Stimulated activated CD4-positive, alpha-beta T cell treated with anti-CD3 and anti-CD28 coated beads, TNF-alpha, amount 100 ng/mL, for 24 hours (primary cell): ENCODE results near the gene AK5.
"Not testable (repeated sequence)": the region's sequence is repeated elsewhere in the genome, so short reads cannot be mapped to it uniquely, and the experiment has no call there.

Source experiments
- DNase-seq, 3 experiments: peaks; one replicate each; pipeline ENCODE4 v3.0.0-alpha.2; 2020; ENCODE audit warnings: low read depth in 3 of 3

AK5 gene

DNA sequence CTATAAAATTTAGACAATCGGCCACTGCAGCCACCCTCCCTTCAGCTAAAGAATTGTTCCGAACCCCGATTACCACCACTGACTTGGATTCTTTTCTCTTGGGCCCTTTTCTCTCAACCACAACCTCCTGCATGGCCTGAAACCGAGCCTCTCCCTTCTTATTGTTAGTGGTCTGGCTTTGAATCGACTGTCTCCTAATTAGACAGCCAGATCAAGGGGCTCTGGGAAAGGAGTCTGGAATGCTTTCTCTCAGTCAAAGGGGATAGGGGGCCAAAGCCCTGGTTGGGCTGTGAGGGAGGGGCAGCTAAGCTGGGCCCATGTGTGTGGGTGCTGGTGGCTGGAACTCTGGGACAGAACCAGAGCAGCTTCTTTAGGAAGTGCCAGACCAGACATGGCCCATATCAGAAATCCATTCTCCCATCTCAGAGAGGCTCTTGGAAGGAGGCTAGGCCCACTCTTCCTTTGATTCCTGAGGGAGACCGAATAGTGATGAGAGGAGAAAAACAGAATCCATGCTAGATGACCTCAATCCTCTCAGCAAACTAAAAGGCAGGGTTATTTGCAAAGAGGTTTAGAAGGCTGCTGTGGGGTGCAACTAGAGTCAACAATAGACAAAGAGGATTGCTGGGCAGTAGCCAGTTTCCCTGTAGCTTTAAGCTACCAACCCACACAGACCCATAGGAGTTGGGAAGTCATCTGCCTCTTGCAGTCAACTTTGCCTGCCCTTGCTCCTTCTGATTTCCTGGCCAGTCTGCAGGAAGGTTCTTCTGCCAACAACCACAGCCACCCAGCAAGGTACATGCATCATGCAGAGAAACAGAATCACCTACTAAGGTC, 117.6 kb downstream of the AK5 start:
- no peak for DNase-seq

DNA sequence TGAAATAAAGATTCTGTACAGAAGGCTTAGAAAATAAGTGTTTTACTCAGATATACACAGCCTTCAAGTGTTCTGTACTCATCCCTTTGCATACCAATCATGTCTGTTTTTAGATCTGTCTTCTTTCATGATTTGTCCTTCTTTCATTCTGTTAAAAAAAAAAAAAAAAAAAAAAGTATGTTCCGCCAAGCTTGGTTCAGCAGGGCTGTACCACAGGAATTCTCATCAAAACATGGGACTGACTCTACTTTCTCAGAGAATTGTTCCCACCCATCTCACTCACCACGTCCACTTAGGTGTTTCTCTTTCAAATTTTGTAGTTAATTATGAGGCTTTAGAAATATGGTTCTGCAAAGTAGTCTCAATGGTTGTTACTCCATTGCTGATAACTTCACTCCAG, 119.0 kb downstream of the AK5 start:
- no peak for DNase-seq

DNA sequence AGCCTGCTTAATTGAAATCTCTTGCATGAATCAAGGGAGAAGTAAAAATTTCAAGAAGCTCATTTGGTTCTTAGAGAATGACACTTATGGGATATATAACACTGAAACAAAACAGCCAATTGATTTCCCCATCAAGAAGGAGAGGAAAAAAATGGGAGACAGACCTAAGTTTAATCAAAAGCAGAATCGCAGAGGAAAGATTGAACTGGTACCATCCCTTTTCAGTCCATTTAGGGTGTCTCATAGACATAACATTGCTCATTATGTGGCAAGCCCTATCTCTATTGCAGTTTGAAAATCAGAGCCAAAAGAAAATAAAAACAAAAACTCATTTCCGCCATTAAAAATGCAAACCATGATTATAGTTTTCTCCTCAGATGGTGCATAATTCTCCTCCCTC, 119.6 kb downstream of the AK5 start:
- DNase-seq, result no peak

DNA sequence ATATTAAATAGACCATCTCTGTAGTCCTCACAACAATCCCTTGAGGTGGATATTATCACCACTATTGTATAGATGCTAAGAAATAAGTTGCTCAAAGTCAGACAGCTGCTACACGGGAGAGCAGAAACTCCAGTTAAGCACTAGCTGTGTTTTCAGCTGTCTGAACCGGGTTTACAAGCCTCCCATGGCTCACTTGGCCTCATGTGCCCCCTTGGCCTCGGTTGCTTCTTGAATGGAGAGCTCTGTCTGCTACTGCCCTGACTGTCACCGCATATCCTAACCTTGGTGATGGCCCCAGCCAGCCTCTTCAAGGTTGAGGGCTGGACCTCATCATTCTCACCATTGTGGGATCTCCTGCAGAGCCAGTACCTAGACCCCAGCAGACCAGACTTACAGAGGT, 123.4 kb downstream of the AK5 start:
- no peak for DNase-seq

DNA sequence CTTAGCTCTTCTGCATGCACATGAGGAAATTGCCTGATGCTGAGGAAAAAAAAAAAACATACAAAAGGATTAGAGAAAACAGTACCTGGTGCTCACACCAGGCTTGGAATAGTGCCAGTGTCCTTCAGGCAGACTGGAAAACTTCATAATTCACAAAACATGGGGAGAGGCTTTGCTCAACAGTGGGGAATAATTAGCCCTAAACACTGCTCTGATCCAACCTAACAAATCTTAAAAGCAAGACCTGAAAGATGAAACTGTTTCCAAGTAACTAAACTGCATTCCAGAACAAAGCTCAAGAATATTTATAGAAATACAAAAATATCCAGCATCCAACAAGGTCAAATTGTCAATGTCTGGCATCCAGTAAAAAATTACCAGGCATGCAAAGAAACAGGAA, 124.8 kb downstream of the AK5 start:
- DNase-seq, result no peak

DNA sequence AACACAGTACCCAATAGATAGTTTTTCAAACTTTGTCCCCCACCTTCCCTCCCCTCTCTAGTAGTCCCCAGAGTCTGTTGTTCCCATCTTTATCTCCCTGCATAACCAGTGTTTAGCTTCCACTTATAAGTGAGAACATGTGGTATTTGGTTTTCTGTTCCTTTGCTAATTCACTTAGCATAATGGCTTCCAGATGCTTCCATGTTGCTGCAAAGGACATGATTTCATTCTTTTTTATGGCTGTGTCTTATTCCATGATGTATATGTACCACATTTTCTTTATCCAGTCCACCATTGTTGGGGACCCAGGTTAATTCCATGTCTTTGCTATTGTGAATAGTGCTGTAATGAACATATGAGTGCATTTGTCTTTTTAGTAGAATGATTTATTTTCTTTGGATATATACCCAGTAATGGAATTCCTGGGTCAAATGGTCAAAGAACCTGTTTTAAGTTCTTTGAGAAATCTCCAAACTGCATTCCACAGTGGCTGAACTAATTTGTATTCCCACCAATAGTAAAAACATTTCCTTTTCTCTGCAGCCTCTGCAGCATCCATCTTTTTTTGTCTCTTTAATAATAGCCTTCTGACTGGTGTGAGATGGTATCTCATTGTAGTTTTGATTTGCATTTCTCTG, 126.0 kb downstream of the AK5 start:
- DNase-seq, result no peak

DNA sequence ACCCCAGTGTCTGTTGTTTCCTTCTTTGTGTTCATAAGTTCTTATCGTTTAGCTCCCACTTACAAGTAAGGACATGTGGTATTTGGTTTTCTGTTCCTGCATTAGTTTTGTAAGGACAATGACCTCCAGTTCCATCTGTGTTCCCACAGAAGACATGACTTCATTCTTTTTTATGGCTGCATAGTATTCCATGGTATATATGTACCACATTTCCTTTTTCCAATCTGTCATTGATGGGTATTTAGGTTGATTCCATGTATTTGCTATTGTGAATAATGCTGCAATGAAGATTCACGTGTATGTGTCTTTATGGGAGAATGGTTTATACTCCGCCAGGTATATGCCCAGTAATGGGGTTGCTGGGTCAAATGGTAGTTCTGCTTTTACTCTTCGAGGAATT, 127.1 kb downstream of the AK5 start:
- DNase-seq, result not testable (repeated sequence)

DNA sequence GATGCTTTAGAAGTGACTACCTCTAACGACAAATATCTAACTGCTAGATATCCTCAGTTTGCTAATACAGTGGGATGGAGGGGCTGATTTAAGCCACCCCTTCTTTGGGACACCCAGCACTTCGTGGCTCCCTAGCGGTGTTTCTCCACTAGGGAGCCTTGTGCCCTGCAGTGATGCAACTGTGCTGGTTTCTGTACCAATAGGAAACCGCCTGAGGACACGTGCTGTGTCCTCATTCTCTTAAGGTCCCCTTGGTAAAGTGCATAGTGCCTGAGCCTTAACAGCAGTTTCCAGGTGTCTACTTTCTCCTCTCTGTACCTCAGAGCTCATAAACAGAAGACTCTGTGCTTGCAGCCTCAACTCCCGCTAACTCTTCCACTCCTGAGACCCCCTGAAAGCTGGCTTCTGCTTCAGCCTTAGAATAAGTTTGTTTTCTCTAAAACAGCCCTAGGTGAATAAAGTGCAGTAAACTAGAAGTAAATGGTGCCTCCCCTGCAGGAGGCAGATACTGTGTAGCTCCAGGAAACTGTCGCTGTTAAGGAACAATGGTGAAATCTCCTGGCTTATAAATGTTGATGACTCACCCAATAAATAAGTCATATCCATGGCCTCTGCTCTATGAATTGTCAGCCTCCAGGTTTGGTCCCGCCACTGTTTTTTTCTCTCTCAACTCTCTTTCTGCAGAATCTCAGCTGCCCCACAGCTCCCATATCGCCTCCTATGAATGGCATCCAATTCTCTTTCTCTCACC, 130.4 kb downstream of the AK5 start:
- DNase-seq, result no peak

DNA sequence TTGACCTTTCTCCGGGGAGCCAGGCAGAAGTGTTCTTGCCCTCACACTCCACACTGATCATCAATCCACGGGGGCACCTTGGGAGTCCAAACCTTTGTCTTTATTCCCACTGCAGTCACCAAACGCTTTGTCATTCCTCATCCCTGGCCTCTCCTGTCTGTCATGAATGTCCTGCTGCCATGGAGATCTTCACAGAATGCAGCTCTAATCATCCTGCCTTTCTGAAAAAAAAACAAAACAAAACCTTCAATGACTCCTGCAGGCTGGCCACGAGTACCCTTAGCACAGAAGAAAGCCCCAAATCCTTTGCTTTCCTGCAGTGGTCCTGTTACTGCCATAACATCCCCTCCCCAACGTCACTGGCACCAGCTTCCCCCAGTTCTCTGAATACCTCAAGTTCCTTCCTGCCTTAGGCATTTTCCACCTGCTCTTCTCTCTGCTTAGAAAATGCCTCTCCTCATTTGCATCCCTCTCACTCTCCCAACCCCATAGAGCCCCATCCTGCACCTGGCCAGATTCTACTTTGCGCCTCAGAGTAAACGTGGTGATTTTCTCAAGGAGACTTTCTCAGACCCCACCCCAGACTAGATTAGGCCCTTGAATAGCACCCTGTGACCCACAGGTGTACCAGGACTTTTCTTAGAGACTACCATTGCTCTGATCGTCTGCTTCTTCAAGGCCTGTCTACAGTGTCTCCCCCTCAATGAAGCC, 131.2 kb downstream of the AK5 start:
- DNase-seq, result no peak

DNA sequence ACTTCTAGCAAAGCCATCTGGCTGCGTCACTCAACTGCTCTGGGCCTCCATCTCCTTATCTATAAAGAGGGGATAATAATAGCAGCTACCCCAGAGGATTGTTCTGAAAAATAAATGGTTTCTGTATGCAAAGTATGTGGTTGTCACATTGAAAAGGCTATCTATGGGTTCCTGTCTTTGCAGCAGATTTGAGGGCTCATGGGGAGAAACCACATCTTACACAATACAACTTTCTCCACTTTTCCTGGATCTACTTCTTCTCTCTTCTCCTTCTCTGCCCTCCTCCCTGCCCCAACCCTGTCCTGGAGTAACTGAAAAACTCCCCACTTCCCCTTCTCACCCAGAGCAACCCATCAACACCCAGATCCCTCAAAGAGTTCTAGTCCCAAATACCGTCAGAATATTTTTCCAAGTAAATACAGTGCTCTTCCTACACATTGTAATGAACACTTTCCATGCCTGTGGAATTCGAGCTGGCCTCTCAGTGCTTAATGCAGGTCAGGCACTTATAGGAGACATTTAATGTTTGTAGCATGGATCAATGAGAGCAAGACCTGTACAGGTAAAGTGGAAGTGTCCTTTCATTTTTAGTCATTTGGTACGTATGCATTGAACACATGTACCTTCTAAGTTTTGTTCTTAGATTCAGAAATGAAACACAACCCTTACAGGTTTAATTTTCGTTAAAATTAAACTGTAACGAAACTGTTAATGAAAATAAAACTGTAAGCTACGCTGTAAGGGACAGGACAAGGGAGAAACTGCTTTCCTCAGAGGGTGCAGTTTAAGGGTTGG, 131.9 kb downstream of the AK5 start:
- no peak for DNase-seq

DNA sequence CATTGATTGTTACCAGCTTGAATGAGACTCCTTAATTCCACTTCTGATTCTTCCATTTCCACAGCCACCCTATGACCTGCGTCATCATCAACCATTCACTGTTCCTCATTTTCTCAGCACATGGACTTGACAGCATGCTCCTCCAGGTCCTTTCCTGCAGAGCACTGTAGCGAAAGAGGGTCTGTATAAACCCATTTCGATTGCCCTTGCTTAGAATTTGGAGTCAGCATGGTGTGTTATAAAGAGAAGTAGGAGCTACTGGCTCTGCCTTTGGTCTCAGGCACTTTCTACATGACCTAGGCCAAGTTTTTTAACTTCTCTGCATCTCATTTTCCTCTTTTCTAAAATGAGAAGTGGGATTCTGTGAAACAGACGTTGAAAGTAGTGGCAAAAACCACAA, 133.8 kb downstream of the AK5 start:
- no peak for DNase-seq

DNA sequence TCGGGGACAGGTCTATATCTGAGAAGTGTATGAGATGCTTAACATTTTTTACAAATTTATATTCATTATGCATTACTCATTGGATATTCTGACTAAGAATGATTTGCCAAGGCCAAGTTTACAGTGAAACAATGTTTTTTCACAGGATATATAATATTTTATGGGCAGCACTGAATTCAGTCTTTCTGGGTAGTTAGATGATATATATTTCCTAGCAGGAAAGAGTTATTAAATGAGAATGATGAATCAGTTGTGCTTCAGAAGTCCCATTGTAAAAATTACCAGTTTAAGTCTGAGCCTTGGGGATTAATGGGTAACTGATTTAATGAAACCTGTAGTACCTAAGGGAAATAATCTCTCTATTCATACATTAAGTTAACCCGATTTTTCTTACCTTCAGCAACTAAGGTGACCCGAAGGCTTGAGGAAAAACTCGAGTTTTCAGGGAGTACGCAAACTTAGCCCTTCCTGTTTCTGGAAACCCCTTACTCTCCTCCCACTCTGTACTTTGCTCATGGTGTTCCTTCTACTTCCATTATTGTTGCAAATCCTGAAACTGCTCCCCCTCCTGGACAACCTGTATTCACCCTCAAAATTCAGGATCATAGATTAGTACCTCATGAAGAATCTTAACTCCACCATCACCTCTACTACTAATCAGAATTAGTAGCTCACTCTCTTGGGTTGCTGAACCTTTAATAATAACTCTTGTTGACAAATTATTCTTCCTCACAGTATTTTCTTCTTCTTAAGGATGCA, 135.1 kb downstream of the AK5 start:
- DNase-seq, result no peak

DNA sequence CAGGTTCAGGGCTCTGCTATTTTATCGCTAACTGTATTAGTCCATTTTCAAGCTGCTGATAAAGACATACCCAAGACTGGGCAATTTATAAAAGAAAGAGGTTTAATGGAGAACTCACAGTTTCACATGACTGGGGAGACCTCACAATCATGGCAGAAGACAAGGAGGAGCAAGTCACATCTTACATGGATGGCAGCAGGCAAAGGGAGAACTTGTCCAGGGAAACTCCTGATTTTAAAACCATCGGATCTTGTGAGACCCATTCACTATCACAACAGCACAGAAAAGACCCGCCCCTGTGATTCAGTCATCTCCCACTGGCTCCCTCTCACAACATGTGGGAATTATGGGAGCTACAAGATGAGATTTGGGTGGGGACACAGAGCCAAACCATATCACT, 136.2 kb downstream of the AK5 start:
- DNase-seq, result not testable (repeated sequence)

DNA sequence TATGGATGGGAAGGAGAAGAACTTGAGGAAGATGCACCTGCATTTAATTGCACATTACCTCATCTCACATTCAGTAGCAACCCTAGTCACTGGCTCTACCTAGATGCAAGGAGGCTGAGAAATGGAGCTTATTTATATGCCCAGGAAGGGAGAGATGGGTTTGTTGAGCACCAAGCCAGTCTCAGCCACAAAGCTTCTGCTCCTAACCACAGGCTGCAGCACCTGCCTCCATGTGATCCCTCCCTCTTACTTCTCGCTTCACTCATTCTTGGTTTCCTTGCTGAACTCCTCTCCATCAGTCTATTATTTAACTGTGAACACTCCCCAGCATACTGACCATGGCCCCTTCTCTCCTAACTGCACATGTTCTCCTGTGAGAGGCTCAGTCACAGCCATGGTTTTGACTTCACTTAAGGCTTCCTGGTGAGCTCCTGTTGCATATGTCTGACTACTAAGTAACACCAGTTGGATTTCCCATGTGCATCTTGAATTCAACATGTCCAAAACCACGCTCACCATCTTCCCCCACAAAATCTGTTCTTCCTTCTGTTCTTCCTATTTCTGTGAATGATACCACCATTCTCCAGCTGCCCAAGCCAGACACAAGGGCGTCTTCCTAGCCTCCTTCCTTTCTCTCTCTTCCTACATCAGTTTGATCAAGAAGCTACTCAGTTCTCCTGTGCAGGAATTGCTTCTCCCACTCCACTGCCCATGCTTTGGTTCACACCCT, 139.8 kb downstream of the AK5 start:
- DNase-seq, result no peak

DNA sequence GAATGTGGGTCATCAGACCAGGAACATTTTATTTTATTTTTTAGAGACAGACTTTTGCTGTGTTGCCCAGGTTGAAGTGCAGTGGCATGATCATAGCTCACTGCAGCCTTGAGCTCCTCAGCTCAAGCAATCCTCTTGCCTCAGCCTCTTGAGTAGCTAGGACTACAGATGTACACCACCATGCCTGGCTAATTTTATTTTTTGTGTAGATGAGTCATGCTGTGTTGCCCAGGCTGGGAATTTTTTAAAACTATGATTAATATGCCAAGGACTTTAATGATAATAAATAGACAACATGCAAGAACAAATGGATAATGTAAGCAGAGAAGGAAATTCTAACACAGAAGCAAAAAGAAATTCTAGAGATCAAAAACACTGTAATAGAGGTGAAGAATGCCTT, 142.4 kb downstream of the AK5 start:
- no peak for DNase-seq

DNA sequence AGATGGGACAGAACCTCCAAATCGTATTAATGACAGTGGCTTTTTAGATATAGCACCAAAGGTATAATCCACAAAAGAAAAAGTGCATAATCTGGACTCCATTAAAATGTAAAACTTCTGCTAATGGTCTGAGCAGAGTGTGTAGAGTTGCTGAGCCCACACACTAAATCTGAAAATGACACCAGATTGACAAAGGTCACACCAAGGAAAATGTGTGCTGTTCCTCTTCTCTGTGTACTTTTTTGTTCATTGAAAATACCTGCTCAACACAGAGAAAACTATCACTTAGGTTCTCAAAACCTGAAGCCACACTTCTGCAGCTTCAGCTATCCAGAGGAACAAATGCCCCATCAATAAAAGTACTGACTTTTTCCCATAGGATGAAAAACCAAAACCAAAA, 146.2 kb downstream of the AK5 start:
- no peak for DNase-seq

DNA sequence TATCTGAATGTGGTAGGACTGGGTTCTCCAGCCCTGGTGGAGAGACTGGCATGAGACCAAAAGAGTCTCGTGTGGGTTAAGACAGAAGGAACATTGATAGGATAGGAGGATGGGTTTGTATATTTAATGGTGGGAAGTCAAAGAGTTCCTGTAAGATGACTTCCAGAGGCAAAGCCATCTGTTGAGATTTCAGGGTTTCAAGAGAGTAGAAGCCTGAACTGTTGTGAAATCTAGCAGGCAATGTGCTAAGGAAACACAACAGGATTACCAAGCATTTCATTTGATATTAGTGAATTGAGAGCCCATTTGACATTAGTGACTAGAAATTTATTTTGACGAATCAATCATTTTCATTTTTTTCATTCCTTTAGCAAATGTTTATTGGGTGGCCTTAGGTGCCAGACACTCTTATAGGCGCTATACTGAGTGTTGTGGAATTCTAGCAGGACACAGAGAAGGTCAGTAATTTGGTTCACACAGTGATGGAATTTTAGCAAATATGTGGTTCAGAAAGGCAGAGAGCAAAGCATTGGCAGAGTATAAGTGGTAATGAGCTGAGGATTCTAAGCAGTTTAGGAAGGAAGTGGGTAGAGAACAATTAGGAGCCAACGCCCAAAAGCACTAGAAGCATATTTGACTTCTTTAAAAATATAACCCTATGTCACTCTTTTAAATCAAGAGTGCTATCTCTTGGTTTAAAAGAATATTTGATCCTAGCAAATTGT, 149.3 kb downstream of the AK5 start:
- DNase-seq, result no peak

DNA sequence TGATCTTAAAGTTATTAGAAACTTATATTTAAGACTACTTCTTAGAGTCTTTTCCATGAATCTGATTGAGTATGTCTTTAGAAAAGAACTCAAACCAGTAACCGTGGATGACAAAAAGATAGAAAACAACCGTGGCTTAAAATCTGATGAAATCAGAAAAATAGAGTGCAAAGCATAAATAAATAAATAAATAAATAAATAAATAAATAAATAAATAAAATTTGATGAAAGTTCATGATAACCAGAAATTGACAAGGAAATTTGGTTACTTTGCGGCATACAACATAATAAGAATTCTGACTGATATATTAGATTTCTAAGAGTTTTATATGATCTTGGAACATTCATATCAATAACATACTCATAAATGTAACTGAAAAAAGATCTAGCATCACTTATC, 152.1 kb downstream of the AK5 start:
- DNase-seq, result no peak

DNA sequence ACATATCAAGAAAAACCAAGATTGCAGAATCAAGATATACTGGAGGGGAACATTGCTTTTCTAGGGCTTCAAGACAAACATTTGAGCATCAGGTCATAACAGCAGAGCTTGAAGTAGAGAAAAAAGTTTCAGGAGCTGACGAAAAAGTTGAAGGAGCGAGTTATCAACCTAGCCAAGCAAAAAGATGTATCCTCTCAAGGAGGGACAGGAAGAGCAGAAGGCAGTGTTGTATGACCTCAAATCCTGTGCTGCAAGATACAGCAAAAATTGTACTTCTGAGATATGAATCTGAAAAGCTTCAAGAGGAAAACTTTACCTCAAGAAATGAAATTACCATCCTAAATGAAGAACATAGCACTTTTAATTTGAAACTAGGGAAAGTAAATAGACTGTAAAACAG, 153.1 kb downstream of the AK5 start:
- DNase-seq, result no peak
